HG03565 (cell line): ENCODE measurements around the gene CPED1.
"Not testable (repeated sequence)": the region's sequence is repeated elsewhere in the genome, so short reads cannot be mapped to it uniquely, and the experiment has no call there.

Experiments
- ATAC-seq: cut with Tn5 transposase; IDR thresholded peaks from one replicate; pipeline ENCODE4 v1.9.1; 2021; ENCODE audit warnings: mild to moderate bottlenecking, moderate library complexity; ENCODE audit not compliant: unreplicated experiment

CPED1 gene

DNA sequence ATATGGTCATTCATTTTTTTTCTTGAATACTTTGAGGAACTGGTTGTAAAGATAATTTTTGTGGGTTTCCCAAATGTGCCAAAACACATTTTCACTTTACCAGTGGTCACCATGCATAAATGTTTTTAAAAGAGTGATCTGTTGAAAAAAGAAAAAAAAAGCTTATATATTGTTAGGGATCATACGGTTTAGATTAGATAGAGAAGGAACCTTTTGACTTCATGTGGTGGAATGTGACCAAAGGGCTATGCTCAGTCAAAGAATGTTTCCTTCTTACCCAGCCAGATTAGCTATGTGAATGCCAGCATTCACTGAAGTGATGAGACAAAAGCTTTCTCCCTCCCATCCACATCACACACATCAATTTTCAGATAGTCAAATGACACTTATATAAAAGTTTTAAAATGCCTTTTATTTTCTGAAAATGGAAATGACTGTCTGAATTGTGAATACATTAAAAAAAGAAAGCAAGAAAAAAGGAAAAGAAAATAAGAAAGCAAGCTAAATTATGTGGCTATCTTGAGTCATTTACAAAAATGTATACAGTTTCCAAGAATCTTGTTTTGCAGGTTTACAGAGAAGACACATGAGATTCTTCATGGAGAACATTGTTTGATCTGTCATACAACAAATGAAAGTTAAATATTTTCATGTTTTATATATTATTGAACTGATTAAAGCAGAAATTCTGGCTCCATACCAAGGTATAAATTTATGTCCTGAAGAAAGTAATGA, 8.6 kb upstream of the CPED1 start:
- no peak for ATAC-seq

GRCh38 chr7:120981117-120981516, 7.4 kb upstream of the CPED1 start:
- ATAC-seq = no peak

GRCh38 chr7:120981888-120982615, 6.5 kb upstream of the CPED1 start:
- ATAC-seq = no peak

- not testable (repeated sequence) for ATAC-seq
Observed at GRCh38 chr7:120983592-120983991, 4.9 kb upstream of the CPED1 start.

GRCh38 chr7:120984406-120984805, 4.1 kb upstream of the CPED1 start:
- no peak for ATAC-seq

- ATAC-seq = no peak
Observed at GRCh38 chr7:120985130-120985758, 3.3 kb upstream of the CPED1 start.

GRCh38 chr7:120985839-120986238, 2.7 kb upstream of the CPED1 start:
- no peak for ATAC-seq

GRCh38 chr7:120986650-120987049, 1.9 kb upstream of the CPED1 start:
- ATAC-seq = no peak

DNA sequence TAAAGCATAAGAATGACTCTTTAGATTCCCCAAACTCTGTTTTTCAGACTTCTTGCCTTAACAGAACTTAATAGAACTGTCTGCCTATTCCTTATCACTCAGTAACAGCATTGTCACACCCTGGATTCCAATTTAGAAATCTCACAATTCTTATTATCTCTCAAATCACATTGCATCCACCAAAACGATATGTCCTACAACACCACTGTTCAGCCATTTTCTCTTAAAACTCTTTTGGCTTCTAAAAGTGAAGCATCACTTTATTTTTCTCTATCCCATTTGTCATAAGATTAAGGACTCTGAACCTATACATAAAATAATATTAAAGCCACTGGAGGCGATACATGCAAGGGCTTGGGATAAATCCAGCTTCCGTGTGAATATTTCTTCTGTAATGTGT, 1.2 kb upstream of the CPED1 start:
- no peak for ATAC-seq

DNA sequence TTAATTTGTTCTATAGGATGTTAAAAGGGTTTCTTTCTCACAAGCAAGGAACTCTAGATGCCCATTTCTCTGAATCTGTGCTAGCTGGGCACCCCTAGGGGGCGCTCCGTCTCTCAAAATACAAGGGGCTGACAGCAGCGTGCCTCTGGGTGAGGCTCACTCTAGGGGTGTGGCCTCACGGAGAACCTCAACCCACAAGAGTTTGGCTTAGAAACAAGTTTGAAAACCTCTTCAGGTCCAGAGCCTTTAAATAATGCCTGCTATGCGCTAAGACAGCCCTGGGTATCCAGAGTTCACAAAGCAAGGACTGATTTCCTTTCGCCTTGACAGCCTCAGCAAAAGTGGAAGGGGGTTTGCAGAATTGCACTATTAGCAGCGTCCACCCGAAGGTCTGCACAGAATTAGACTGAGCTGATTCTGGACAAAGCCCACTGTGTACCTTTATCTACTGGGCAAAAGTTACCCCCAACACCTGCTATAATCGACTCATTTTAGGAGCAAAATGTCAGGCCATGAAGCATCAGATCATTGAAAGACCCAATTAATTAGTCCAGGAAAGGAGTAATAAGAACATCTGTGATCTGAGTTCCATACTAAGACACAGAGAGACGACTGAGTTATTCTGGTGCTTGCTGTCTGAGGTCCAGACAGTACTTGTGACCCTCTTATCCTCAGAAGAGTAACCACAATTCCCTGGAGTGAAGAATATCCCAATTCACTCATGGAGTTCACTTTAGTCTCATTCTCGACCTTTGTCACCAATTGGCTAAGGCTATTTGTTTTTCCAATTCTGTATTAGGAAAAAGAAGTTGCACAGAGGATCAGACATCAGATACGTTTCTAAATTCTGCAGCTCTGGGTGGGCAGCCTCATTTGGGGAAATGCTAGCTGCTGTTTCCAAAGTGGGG, 574 bp upstream of the CPED1 start:
- peak; percentile 95 for ATAC-seq

DNA sequence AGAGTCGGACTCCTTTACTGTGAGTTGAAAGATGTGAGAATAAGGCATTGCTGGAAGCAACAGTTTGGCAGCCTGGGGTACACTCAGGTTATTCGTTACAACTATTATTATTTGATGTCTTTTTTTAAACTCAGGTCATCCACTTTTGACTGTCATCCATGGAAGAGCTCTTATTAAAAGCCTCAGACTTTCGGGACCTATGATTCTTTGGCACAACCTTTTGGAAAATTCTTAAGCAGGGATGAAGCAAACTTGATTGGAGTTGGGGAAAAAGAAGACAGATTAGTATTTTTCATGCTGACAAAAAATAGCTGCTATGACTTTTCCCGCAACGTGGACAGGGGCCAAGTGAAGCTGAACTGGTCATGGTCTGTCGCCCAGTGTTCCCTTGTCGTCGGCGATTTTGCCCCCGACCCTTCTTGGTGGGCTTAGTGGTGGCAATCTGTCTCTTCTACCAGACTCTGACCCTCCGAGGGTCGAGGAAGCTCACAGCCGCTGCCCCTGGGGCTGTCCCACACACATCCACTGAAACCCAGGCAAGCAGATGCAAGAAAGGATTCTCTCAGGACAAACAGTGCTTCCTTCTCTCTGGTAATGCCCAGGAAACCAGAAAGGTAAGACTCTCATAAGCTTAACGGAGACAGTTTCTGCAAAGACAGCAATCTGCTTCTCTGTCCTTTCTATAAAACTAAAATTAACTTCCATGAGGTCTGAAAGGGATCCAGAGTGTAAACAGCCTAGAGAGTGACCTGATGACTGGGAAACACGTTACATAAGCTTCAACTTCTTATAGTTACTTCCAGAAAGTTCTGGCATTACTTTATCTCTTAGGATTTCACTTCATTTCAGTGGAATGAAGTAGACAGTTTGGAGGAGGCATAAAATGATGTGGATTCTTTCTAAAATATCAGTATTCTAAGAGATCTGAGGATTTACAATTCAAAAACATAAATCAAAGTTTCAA, 1.0 kb downstream of the CPED1 start:
- no peak for ATAC-seq

- ATAC-seq = no peak
Observed at GRCh38 chr7:120990468-120991118, 2.1 kb downstream of the CPED1 start.

DNA sequence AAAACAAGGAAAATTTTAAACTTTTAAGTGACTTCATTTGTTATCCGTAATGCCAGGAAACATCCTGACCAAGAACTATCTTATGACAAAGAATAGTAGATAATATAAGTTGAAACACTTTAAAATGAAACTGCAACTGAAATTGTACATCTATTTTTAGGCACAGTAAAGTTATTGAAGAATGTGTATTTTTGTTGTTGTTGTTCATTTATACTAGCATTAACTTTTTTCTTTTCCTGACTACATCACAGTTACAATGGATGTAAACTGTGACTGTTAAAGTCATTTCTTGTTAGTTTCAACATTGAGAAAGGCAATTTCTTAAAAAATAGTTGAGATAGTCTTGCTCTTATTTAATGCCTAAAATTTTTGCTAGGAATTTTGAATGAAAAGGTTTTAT, 2.6 kb downstream of the CPED1 start:
- ATAC-seq = no peak

GRCh38 chr7:120991581-120991980, 3.1 kb downstream of the CPED1 start:
- no peak for ATAC-seq

GRCh38 chr7:120992272-120992964, 3.9 kb downstream of the CPED1 start:
- no peak for ATAC-seq

GRCh38 chr7:120992965-120993494, 4.5 kb downstream of the CPED1 start:
- ATAC-seq = no peak

- no peak for ATAC-seq
Observed at GRCh38 chr7:120993553-120994191, 5.2 kb downstream of the CPED1 start.
